GM21447 (cell line): ENCODE measurements around the gene GMPPB.

Source experiments
- ATAC-seq: cut with Tn5 transposase; IDR thresholded peaks from one replicate; pipeline ENCODE4 v1.9.1; 2021; ENCODE audit not compliant: unreplicated experiment

The GMPPB gene

DNA sequence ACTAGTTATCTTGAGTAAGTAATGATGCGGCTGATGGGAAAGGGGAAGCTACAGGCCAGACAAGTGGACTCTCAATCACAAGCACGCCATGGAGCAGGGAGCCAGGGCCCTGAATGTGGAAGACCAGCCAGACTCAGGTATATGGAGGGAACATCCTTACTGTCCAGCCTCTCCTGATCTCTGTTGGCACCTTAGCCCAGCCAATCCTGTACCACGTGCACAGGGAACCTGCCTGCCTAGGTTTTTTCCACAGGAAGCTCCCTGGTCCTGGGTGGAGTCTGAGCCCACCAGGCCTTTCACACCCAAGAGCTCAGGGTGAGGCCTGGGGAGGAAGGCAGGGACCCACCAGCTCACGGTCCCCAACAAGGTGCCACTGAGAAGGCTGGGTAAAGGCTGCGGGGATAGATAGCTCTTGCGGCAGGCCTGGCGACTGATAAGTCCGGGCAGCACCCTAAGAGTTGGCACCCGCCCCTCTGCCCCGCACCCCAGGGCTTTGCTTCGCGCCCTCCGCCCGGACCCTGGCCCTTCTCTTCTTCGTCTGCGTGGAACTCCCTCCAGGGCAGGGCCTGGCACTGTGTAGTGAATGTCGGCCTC is 50.5 kb downstream of the GMPPB start:
- ATAC-seq, result no peak

DNA sequence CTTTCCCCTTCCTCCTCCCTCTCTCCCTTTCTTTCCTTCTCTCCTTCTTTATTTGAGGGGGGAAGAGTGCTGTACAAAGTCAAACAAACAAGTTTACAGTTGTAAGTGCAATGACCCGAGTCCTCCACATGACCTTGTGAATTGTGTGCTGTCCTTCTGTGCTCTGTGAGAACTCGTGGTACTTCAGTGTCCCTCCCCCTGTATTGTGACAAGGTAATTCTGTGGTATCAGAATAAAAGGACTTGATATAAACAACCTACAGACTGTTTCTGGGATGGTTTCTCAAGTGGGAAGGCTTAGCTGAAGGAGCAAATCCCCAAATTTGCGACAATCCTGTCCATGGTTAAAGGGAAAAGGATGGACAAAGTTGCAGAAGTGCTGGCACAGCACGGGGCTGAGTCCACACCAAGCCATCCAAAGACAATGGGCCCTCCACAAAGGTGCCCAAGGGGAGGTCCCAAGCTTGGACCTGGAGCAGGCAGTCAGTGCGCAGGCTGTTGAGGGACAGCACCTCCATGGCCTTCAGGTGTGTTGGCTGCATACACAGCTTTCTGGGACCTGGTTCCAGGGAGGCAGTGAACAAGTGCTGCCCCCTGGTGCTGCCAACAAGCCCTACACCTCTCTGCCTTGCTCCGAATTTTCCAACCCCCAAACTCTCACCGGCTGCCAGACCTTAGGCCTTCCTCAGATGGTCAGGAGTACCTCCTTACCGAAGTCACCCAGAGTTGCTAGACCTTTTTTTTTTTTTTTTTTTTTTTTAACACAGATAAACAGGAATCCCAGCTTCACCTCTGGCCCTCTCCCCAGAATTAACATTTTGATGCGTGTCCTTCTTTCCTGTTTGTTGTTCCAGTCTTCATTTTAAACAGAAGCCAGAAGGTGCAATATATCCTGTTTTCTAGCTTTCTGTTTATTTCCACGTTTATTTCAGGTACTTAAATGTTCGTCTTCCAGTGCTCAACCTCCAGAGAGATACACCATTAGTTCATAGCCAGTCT is 52.2 kb downstream of the GMPPB start:
- no peak for ATAC-seq

- ATAC-seq, result no peak
Measured at GRCh38 chr3:49670940-49671290, 52.8 kb downstream of the GMPPB start.
